NK-92 treated with Interleukin-12 subunit alpha and Interleukin-12 subunit beta, amount 100 ng/mL, for 24 hours (cell line): Measurements from ENCODE around the gene UBE2K.
A peak's percentile ranks its signal among the peaks of the same experiment; 100 is the strongest.
"Not testable (repeated sequence)": the region's sequence is repeated elsewhere in the genome, so short reads cannot be mapped to it uniquely, and the experiment has no call there.

Experiments
- DNase-seq: peaks from one replicate; lab custom pipeline; 2025; lab: John Stamatoyannopoulos, UW

UBE2K gene, protein sequence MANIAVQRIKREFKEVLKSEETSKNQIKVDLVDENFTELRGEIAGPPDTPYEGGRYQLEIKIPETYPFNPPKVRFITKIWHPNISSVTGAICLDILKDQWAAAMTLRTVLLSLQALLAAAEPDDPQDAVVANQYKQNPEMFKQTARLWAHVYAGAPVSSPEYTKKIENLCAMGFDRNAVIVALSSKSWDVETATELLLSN

DNA sequence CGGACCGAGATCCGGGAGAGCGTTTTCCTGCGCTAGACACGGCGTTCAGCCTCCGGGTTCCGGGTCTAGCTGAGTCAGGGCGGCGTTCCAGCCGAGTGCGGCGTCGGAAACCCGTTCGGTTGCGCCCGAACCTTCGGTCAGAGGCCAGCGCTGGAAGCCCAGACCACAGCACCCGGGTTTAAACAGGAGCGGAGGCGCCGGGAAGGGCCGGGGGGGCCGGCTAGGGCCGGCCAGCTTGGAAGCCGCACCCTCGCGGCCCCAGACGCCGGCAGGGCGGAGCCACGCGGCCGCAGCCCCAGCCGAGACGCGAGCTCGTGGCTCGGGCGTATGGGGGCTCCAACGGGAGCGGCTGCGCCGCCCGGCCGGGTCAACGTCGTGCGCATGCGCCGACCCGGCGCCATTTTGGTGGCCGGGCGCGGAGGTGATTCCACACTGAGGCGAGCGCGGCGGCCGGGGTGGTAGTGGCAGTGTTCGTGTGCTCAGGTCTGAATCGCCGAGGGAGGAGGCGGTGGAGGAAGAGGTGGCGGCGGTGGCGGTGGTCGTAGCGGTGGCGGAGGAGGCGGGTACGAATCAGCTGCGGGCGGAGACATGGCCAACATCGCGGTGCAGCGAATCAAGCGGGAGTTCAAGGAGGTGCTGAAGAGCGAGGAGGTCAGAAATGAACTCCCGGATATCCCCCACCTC is at the start of gene UBE2K:
Gene UBE2K, plus strand, starts transcription at position 397 of the 684 bp plus-strand sequence. Its CDS starts 192 bp downstream, at position 589.
- peak; percentile 86 for DNase-seq

- no peak for DNase-seq
Observed at GRCh38 chr4:39648213-39648612, 49.7 kb upstream of the UBE2K start.

DNA sequence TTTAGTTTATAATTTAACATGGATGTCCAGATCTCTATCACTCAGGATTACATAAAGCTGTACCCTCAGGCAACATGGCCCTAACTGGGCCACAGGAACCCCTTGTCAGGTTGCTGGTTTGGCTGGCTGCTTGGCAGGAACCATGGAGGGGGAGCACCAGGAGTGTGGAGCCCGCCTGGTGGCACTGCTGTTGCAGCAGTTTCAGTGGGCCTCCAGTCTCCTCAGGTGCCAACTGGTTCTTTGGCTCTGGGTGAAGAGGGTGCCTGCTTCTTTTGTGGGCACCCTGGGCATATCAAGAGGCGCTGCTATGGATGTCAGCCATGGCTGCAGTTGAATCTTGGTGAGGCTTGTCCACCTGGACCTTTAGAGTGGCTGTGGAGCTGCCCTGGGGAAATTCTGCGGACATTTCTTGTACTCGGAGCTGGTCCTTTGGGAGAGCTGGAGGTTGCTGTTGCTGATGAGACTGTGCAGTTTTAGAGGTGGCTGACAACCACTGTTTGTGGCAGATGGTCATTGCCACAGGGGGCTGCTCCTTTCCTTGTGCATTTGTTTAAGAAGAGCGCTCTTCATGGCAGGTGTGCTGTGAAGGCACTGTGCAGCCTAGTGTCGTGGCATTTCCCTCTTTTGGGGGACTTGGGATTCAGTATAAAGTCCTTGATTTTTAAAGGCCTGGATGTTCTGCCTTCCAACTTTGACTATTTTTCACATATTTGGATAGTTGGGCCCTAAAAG is 48.9 kb upstream of the UBE2K start:
- no peak for DNase-seq

DNA sequence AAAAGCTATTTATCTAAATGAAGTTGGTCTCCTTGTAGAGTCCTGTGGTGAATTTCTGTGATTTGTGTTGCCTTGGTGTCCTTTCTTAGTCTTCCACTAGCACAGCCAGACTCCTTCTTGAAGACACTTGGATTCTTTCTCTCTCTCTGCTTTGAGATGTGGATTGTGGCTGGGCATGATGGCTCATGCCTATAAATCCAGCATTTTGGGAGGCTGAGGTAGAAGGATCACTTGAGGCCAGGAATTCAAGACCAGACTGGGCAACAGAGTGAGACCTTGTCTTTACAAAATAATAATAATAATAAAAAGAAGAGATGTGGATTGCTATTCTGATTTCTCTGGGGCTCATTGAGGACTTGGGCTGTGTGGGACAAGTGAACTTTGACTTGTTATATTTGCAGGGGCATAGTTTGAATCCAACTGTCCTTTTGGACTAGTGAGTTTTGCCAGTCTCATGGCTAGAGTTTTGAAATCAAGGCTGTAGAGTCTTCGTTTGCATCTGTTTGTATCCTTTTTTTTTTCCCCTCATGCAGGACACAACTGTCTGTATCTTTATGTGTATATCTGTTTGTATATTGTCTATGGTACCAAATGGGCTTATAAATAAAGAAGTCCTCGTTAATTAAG is 48.2 kb upstream of the UBE2K start:
- DNase-seq: no peak

GRCh38 chr4:39651586-39651985 is 46.4 kb upstream of the UBE2K start:
- not testable (repeated sequence) for DNase-seq

- DNase-seq: no peak
Observed at GRCh38 chr4:39655211-39655610, 42.7 kb upstream of the UBE2K start.

GRCh38 chr4:39655876-39656275 is 42.1 kb upstream of the UBE2K start:
- DNase-seq: no peak

GRCh38 chr4:39656638-39657037 is 41.3 kb upstream of the UBE2K start:
- not testable (repeated sequence) for DNase-seq

GRCh38 chr4:39657465-39657864 is 40.5 kb upstream of the UBE2K start:
- no peak for DNase-seq

DNA sequence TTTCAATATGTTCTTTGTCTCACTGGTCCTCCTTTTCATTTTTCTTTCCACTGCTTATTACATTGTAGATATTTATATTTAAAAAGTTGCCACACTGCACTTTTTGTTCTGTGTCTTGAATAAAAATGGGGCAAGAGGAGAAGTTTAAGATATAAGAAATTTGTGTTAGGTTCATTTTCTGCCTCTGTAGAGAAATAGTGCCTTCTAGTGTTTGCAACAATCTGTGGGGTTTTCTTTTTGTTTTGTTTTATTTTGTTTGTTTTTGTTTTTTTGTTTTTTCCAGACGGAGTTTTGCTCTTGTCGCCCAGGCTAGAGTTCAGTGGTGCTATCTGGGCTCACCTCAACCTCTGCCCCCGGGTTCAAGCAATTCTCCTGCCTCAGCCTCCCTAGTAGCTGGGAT is 39.2 kb upstream of the UBE2K start:
- DNase-seq: no peak

- DNase-seq: no peak
Observed at GRCh38 chr4:39660045-39660444, 37.9 kb upstream of the UBE2K start.

DNA sequence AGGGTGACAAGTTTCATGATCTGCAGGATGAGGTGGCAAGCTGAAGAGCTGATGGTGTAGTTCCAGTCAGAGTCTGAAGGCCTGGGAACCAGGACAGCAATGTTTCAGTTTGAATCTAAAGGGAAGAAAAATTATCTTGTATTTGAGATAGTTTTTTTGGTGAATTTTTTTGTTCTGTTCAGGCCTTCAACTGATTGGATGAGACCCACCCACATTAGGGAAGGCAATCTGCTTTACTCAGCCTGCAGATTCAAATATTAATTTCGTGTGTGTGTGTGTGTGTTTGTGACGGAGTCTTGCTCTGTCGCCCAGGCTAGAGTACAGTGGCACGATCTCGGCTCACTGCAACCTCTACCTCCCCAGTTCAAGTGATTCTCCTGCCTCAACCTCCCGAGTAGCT is 37.2 kb upstream of the UBE2K start:
- no peak for DNase-seq

GRCh38 chr4:39662683-39663082 is 35.3 kb upstream of the UBE2K start:
- no peak for DNase-seq

DNA sequence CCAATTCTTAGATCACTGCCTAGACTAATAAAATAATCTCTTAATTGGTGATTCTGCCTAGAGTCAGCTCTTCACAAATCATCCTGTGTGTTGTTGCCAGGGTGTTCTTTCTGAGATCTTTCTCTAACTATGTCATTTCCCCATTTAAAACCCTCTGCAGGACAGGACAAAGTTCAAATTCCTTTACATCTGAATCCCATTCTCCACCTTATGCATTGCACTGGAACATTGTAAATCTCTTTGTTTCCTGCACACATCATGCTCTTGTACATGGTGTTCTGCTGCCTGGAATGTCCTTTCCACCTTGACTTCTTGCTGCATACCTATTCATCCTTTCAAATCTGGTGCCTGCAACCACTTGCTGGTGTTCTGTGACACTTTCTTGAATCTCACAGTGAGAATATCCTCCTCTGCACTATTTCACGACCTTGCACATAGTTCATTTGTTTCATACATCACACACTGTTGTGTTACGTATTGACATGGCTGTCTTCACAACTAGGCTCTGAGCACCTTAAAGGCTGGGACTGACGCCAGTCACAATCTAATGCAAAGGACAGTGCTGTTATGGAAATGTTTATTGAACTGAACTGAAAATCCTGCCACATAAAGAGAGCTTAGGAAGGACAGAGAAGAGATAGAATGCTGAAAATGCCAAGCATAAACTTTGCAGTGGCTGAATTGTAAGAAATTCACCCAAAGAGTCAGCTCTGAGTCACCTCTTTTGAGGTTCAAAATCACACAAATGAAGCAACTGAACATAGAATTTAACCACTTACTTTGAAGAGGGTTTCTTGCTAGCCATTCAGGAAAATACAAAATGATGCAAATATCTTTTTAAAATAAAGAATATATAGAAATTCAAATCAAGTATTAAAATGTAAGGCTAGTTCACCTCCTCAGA is 32.9 kb upstream of the UBE2K start:
- no peak for DNase-seq

DNA sequence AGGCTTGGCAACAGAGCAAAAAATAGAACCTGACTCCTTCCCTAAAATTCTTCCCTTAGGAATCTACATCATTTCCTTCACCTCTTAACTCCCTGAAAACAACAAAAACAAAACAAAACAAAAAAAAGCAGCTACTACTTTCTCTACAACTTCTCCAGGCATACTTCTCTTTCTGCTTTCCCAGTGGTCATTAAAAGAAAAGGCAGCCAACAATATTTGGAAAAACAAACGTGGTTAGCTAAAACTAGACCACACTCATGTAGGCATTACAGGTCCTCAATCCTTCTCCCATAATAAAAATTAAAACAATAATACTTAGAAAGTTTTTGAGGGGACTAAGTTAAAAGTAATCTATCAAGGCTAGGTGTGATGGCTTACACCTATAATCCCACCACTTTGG is 30.2 kb upstream of the UBE2K start:
- no peak for DNase-seq

GRCh38 chr4:39668887-39669286 is 29.0 kb upstream of the UBE2K start:
- no peak for DNase-seq

DNA sequence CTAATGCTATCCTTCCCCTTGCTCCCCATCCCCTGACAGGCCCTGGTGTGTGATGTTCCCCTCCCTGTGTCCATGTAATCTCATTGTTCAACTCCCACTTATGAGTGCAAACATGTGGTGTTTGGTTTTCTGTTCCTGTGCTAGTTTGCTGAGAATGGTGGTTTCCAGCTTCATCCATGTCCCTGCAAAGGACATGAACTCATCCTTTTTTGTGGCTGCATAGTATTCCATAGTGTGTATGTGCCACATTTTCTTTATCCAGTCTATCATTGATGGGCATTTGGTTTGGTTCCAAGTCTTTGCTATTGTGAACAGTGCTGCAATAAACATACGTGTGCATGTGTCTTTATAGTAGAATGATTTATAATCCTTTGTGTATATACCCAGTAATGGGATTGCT is 27.6 kb upstream of the UBE2K start:
- DNase-seq: not testable (repeated sequence)

DNA sequence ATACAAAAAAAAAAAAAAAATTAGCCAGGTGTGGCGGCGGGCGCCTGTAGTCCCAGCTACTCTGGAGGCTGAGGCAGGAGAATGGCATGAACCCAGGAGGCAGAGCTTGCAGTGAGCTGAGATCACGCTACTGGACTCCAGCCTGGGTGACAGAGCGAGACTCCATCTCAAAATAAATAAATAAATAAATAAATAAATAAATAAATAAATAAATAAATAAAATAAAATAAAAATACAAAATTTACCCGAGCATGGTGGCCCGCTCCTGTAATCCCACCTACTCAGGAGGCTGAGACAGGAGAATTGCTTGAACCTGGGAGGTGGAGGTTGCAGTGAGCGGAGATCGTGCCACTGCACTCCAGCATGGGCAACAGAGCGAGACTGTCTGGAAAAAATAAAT is 22.3 kb upstream of the UBE2K start:
- not testable (repeated sequence) for DNase-seq

DNA sequence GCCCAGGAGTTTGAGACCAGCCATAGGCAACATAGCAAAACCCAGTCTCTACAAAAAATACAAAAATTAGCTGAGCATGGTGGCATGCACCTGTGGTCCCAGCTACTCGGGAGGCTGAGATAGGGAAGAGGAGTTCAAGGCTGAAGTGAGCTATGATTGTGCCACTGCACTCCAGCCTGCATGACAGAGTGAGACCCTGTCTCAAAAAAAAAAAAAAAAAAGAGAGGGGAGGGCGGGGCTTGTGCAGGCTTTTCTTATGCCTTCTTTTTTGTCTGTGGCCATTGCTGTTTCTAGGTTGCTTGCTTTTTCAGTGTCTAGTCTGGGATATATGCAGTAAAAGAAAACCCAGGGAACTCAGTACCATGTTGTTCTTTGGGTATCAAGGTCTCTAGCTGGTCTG is 16.9 kb upstream of the UBE2K start:
- DNase-seq: not testable (repeated sequence)

DNA sequence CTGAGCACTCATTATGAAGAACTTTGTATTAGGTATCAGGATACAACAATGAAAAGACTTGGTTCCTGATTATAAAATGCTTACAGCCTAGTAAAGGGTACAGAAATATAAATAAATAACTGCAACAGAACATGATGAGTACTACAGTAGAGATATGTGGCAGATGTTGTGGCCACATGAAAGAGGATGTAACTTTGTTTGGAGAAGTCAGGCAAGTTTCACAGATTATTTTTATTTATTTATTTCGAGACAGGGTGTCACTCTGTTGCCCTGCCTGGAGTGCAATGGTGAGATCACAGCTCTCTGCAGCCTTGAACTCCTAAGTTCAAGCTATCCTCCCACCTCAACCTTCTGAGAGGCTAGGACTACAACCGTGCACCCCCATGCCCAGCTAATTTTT is 15.8 kb upstream of the UBE2K start:
- DNase-seq: no peak

DNA sequence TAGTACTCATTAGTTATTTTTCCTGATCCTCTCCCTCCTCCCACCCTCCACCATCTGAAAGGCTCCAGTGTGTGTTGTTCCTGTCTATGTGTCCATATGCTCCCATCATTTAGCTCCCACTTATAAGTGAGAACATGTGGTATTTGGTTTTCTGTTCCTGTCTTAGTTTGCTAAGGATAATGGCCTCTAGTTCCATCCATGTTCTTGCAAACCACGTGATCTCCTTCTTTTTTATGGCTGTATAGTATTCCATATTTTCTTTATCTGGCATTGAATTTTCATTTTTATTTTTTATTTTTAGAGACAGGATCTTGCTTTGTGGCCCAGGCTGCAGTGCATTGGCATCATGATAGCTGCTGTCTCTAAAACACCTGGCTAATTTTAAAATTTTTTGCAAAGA is 11.9 kb upstream of the UBE2K start:
- no peak for DNase-seq

GRCh38 chr4:39687014-39687413 is 10.9 kb upstream of the UBE2K start:
- no peak for DNase-seq
